GM19372 (cell line): ENCODE measurements around the gene COL5A1.
"Not testable (repeated sequence)": the region's sequence is repeated elsewhere in the genome, so short reads cannot be mapped to it uniquely, and the experiment has no call there.

Source experiments
- ATAC-seq: cut with Tn5 transposase; IDR thresholded peaks from one replicate; pipeline ENCODE4 v1.9.1; 2021; ENCODE audit warnings: mild to moderate bottlenecking, low read depth, moderate library complexity; ENCODE audit not compliant: unreplicated experiment

COL5A1 gene

GRCh38 chr9:134703730-134704114, 62.1 kb downstream of the COL5A1 start:
- ATAC-seq: not testable (repeated sequence)

GRCh38 chr9:134704498-134704897, 62.9 kb downstream of the COL5A1 start:
- ATAC-seq: no peak

GRCh38 chr9:134705786-134706185, 64.2 kb downstream of the COL5A1 start:
- no peak for ATAC-seq

- ATAC-seq: no peak
Measured at GRCh38 chr9:134706522-134706921, 64.9 kb downstream of the COL5A1 start.

- ATAC-seq: no peak
Measured at GRCh38 chr9:134707031-134707680, 65.6 kb downstream of the COL5A1 start.

GRCh38 chr9:134707731-134708671, 66.4 kb downstream of the COL5A1 start:
- no peak for ATAC-seq

- ATAC-seq: no peak
Measured at GRCh38 chr9:134708672-134709038, 67.1 kb downstream of the COL5A1 start.

DNA sequence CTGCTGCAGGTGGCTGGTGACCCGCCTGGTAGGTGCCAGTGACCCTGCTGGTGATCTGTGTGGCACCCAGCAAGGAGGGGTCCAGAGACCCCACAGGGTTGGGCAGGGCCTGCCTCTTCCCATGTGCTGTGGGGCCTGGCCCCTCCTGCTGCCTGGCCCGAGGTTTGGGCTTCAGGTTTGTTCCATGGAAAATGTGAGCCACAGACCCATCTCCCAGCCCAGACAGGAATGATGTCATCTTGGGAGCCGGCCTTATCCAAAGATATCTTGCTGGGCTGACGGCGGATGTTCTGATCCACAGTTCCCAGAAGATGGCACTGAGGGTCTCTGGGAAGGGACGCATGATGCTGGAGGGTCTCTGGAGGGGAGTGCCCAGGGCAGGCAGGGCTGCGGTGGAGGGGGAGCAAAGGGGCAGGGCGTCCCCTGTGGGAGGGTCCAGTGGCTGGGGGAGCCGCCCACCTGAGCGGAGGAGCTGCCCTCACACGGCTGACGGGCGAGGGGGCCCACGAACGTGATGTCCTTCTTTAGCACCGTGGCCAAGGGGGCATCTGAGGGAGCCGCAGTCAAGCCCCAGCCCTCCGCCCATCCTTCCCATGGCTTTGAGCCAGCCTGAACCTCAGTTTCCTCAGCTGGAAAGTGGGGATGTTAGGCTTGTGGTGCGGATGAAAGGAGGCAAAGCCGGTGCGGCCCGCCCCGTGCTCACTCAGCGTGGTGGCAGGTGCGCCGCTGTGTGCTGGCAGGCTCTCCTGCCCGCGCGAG, 68.1 kb downstream of the COL5A1 start:
- ATAC-seq: no peak

- no peak for ATAC-seq
Measured at GRCh38 chr9:134710271-134710540, 68.6 kb downstream of the COL5A1 start.

DNA sequence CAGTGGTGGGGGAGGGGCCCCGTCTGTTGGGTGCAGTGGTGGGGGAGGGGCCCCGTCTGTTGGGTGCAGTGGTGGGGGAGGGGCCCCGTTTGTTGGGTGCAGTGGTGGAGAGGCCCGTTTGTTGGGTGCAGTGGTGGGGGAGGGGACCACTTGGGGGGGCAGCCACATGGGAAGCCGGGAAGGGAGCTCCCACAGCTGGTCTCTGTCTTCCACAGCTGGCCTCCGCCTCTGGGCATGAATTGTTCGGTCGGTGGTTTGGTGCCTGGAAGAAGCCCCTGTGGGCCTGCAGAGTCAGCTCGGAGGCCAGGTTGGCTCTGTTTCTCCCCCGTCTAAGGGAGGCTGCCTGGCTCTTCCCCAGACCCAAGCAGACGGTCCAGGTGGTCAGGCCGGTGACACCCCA, 69.3 kb downstream of the COL5A1 start:
- no peak for ATAC-seq

GRCh38 chr9:134712243-134712642, 70.6 kb downstream of the COL5A1 start:
- ATAC-seq: no peak

GRCh38 chr9:134712926-134713325, 71.3 kb downstream of the COL5A1 start:
- ATAC-seq: no peak

DNA sequence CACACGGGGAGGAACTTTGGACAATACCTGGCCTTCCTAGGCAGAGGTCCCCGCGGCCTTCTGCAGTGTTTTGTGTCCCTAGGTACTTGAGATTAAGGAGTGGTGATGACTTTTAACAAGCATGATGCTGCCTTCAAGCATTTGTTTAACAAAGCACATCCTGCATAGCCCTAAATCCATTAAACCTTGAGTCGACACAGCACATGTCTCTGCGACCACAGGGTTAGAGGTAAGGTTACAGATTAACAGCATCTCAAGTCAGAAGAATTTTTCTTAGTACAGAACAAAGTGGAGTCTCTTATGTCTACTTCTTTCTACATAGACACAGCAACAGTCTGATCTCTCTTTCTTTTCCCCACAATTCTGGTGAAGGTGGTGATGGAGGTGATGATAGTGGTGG, 73.9 kb downstream of the COL5A1 start:
- ATAC-seq: not testable (repeated sequence)

- ATAC-seq: no peak
Measured at GRCh38 chr9:134716067-134716466, 74.5 kb downstream of the COL5A1 start.

DNA sequence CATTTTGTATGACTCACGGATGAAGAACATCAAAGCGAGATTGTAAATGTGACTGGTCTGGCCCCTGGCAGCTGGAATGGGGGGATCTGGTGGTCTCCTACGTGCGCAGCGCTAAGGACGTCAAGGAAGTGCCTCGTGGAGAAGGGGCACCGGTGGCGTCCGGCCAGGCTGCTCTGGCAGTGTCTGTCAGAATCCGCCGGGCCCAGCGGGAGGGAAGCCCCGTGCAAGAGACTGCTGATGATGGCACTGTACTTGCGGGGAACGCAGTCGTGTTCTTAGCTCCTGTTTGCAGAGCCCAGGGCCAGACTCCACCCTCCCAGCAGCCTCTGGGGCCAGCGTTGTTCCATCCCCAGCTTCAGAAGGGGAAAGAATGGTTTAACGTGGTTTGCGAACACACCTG, 75.5 kb downstream of the COL5A1 start:
- ATAC-seq: no peak

GRCh38 chr9:134717924-134718645, 76.5 kb downstream of the COL5A1 start:
- ATAC-seq: no peak

DNA sequence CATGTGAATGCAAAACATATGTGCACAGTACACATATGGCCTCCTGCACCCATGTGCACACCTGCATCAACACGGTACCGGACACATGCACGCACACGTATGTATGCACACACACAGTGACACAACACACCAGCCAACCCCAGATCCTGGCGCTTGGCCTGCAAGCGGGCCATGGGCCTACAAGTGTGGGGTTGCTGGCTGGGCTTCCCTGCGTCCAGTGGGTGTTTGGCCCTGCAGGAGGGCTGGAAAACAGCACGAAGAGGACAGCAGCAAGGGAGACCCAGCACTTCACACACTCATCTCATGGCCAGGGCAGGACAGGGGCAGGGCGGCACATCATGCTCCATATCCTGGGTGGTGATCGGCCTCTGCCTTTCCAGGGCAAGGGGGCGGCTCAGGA, 77.7 kb downstream of the COL5A1 start:
- no peak for ATAC-seq

DNA sequence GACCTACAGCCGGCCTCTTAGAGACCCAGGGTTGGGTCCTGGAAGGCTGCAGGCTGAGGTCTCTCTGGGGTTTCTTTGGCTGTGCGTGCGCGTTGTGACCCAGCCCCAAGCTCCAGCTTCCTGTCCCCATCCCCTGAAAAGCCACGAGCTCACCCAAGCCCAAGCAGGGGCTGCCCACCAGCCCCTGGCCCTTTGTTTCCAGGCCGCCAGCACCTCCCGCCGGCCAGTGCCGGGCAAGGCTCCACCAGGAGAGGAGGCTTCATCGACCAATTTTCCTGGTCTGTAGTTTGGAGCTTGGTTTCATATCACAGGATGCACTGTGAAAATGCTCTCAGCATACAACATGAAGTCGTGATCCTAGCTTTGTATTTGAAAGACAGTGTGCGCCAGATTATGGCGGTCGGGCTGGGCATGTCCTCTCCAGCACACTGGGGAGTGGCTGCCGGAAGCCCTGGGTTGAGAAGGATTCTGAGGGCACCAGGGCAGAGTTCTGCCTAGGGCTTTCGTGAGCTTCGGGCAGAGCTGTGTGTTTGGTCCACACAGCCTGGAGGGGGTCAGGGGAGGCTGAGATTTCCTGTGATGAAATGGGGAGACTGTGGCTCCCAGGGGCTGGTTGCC, 78.6 kb downstream of the COL5A1 start:
- ATAC-seq: no peak

- ATAC-seq: no peak
Measured at GRCh38 chr9:134720796-134721195, 79.2 kb downstream of the COL5A1 start.

DNA sequence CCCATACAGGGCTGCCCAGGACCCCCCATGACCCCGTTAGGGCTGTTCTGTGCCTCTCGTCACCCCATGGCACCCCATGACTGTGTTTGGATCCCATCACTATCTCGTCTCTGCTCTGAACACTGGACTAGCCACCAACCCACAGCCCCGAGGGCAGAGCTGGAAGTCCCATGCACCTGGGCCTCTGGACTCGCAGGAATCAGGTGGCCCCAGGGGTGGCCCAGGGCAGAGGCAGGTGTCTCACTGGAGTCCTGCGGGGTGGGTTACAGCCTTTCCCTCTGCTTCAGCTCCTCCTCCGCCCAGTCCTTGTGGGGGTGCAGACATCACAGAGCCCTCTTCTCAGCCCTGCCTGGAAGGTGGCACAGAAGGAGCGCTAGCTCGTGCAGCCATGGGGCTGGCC, 79.7 kb downstream of the COL5A1 start:
- no peak for ATAC-seq
